ENCODE data around the gene MFRP.

- TF ChIP-seq CTCF (IDR thresholded peaks at IDR 0.05; ENCODE audit: insufficient read depth, low read depth, low read length) = no peak
- no peak for TF ChIP-seq EZH2 (IDR thresholded peaks at IDR 0.05; ENCODE audit: insufficient read depth, low read length)
Observed at GRCh38 chr11:119350302-119350701, 3.8 kb upstream of the MFRP start.

All from astrocyte (in vitro differentiated cells and primary cell).